ENCODE data around the gene ATP6V0A1. TPM values are rescaled to one million over a fixed set of nuclear protein-coding genes. Genes with fewer than 3 reads are reported as not detected.

Gene ATP6V0A1
- total and polyA plus RNA-seq, 2 experiments from 2014 or later = 23.9 to 42.3 TPM

GRCh38 chr17:42563143-42563509 is 104.4 kb downstream of the ATP6V0A1 start (continued):
- no peak for TF ChIP-seq REST (IDR thresholded peaks at IDR 0.05; ENCODE audit: unreplicated experiment)

GRCh38 chr17:42563543-42563942 is 104.9 kb downstream of the ATP6V0A1 start:
- Mint-ChIP-seq H3K4me1 (peaks cover 24% of the 10 kb centered on the region), H3K4me3 (peak overlapping the region; percentile 96), H3K27ac (no peak overlapping the region), H3K27me3 (ENCODE audit: insufficient read depth, low read depth, poor library complexity) (peaks cover 15% of the 10 kb centered on the region), H3K36me3 (ENCODE audit: low read depth) (peaks cover 34% of the 10 kb centered on the region), H3K9me3 (no peaks in the 10 kb centered on the region)
- ATAC-seq (no peak), DNase-seq (ENCODE audit: low spot score) (no peak)
- Histone ChIP-seq H3K27me3 (ENCODE audit: insufficient read depth) (no peaks in the 10 kb centered on the region), H3K4me2 (peak overlapping the region; percentile 81), H3K9me2 (ENCODE audit: insufficient read depth) (no peaks in the 10 kb centered on the region), H4K20me1 (replicated peaks; ENCODE audit: insufficient read depth) (no peaks in the 10 kb centered on the region), H3K27ac (ENCODE audit: low read depth) (no peak overlapping the region), H2AFZ (no peak overlapping the region), H3K79me2 (replicated peaks; ENCODE audit: insufficient read depth) (peaks cover 27% of the 10 kb centered on the region), H3K36me3 (ENCODE audit: insufficient read depth) (peaks cover 2% of the 10 kb centered on the region; the same call in 1 of the 2 replicates), H3K4me3 (no peak overlapping the region; the same call in 1 of the 2 replicates), H3K4me1 (ENCODE audit: insufficient read depth) (peaks cover 19% of the 10 kb centered on the region), H3F3A (replicated peaks; ENCODE audit: low read depth) (peaks cover 27% of the 10 kb centered on the region)
- TF ChIP-seq STAT1 (IDR thresholded peaks at IDR 0.05; ENCODE audit: unreplicated experiment) (no peak), REST (IDR thresholded peaks at IDR 0.05; ENCODE audit: unreplicated experiment) (no peak), ZNF462 (CRISPR knock-in tag; IDR thresholded peaks at IDR 0.05) (no peak), ETS1 (IDR thresholded peaks at IDR 0.05) (no peak), CREB1 (CRISPR knock-in tag; IDR thresholded peaks at IDR 0.05; ENCODE audit: low read depth) (no peak), NANOG (IDR thresholded peaks at IDR 0.05; ENCODE audit: borderline replicate concordance) (no peak), JUNB (IDR thresholded peaks at IDR 0.05; ENCODE audit: unreplicated experiment) (no peak), POLR2AphosphoS5 (IDR thresholded peaks at IDR 0.05; ENCODE audit: low read depth) (no peak), EZH2 (IDR thresholded peaks at IDR 0.05; ENCODE audit: low read depth, unreplicated experiment) (no peak)

Measured in GM23338 (cell line).